ENCODE data around the gene PRDM11. TPM values are rescaled to one million over a fixed set of nuclear protein-coding genes. Genes with fewer than 3 reads are reported as not detected.

PRDM11 gene
- total and polyA plus RNA-seq, 4 donors, result 3.7 to 35.1 (median 14.1) TPM

DNA sequence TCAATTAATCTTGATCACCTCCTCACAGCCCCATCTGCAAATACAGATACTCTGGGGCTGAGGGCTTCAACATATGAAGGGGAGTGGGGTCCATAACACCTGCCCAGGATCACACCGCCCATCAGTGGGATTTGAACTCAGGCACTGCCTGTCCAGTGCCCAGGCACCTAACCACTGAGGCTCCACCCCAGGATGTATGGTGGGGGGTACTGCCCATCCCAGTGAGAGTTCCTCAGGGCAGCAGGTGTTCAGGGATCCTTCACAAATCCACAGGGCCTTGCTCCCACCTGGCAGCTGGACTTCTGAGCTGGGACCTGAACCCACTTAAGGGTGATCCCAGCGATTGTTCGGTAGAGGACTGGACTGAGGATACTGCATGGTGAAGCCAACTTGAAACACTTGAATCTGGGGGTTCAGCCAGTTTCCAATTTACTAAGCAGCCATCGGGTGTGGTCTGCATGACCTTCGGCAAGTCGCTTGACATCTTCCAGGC is 33.3 kb downstream of the PRDM11 start:
- H3K27me3 ChIP-seq (ENCODE audit: control insufficient read depth in 3 of 3, insufficient read depth in 3 of 3, low read length in 2 of 3), result no peaks in the 10 kb centered on the region
- DNase-seq (no peak), ATAC-seq (ENCODE audit: insufficient read depth, low FRiP score) (no peak)
- peaks cover 2 to 16% (median 10%) of the 10 kb centered on the region in 4 donors for H3K36me3 ChIP-seq (ENCODE audit: control insufficient read depth in 4 of 4, insufficient read depth in 4 of 4, low read length in 4 of 4)
- H3K9ac ChIP-seq (ENCODE audit: insufficient read depth in 1 of 2, low read length in 2 of 2), result peak overlapping the region in 1 of 2 donors; percentile 27
- TF ChIP-seq, protein P1, sequence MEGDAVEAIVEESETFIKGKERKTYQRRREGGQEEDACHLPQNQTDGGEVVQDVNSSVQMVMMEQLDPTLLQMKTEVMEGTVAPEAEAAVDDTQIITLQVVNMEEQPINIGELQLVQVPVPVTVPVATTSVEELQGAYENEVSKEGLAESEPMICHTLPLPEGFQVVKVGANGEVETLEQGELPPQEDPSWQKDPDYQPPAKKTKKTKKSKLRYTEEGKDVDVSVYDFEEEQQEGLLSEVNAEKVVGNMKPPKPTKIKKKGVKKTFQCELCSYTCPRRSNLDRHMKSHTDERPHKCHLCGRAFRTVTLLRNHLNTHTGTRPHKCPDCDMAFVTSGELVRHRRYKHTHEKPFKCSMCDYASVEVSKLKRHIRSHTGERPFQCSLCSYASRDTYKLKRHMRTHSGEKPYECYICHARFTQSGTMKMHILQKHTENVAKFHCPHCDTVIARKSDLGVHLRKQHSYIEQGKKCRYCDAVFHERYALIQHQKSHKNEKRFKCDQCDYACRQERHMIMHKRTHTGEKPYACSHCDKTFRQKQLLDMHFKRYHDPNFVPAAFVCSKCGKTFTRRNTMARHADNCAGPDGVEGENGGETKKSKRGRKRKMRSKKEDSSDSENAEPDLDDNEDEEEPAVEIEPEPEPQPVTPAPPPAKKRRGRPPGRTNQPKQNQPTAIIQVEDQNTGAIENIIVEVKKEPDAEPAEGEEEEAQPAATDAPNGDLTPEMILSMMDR (IDR thresholded peaks at IDR 0.05; ENCODE audit: control extremely low read depth, extremely low read depth), result no peak
- peak overlapping the region; percentile 88 to 95 for H3K27ac ChIP-seq (ENCODE audit: low read depth in 1 of 2, low read length in 1 of 2)
- peak overlapping the region; percentile 40 for H3K4me3 ChIP-seq
- no peaks in the 10 kb centered on the region for H3K9me3 ChIP-seq (ENCODE audit: control insufficient read depth in 4 of 4, insufficient read depth in 3 of 4, low read length in 3 of 4)
- peaks cover 0 to 35% (median 2%) of the 10 kb centered on the region in 5 donors for H3K4me1 ChIP-seq (ENCODE audit: control insufficient read depth in 5 of 5, insufficient read depth in 5 of 5, low read length in 5 of 5)
- 42 to 50% methylated on average over 6 of the region's 6 CpGs for WGBS, 2 donors

DNA sequence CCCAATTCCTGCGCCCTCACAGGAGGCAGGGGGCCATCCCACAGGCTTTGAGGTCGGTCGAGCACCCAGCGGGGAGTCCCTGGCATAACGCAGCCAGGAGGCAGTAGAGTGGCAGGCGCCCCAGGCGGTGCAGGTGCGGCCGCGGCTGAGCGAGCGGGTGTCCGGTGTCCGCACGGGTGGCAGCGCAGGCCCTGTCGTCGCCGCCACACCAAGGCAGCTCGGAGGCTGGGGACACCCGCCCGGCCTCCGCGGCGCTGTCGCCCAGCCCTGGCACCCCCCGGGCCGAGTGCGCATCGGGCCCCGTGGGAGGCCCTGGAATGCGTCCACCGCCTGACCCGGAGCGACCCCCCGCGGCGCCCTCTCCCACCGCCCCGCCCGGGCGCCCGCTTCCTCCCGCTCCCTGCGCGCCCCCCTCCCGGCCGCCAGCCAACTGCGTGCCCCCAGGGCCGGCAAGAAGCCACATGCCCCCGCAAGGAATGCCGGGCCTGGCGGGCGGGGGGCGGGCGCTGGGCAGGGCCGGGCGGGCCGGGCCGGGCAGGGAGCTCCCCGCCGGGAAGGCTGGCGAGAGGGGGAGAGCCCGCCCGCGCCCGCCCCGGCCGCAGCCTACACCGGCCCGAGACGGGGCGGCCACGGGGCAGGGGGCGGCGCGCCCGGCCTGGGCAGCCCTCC is 33.9 kb downstream of the PRDM11 start:
- TF ChIP-seq, protein P1 (IDR thresholded peaks at IDR 0.05; ENCODE audit: control extremely low read depth, extremely low read depth), result peak; percentile 2
- peak; percentile 75 for ATAC-seq (ENCODE audit: insufficient read depth, low FRiP score)
- Histone ChIP-seq H3K27ac (ENCODE audit: low read depth in 1 of 2, low read length in 1 of 2) (peak overlapping the region; percentile 91 to 95), H3K9me3 (ENCODE audit: control insufficient read depth in 4 of 4, insufficient read depth in 3 of 4, low read length in 3 of 4) (no peaks in the 10 kb centered on the region), H3K36me3 (ENCODE audit: control insufficient read depth in 4 of 4, insufficient read depth in 4 of 4, low read length in 4 of 4) (peaks cover 2 to 17% (median 10%) of the 10 kb centered on the region in 4 donors), H3K9ac (ENCODE audit: insufficient read depth in 1 of 2, low read length in 2 of 2) (no peak overlapping the region), H3K27me3 (ENCODE audit: control insufficient read depth in 3 of 3, insufficient read depth in 3 of 3, low read length in 2 of 3) (no peaks in the 10 kb centered on the region), H3K4me3 (peak overlapping the region; percentile 55), H3K4me1 (ENCODE audit: control insufficient read depth in 5 of 5, insufficient read depth in 5 of 5, low read length in 5 of 5) (peaks cover 0 to 38% (median 2%) of the 10 kb centered on the region in 5 donors)
- DNase-seq, result peak in 1 of 3 donors; percentile 74
- 2 to 3% methylated on average over 38 to 78 of the region's 78 CpGs for WGBS, 2 donors

DNA sequence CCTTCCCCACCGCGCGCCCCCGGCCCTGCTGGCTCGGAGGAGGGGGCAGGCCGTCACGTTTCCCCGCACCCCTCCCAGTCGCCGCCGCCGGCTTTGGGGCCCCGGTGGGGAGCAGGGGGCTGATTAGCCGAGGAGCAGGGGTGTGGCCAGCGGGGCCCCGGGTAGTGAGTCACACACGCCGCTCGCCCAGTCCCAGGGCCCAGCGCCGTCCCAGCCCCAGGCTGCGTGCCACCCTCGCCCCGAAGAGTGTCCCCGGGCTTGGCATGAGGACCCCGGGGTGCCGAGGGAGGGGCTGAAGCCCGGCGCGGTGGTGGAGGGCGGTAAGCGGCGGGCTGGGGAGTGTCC is 34.4 kb downstream of the PRDM11 start:
- Histone ChIP-seq H3K4me3 (peak overlapping the region; percentile 55), H3K9me3 (ENCODE audit: control insufficient read depth in 4 of 4, insufficient read depth in 3 of 4, low read length in 3 of 4) (no peaks in the 10 kb centered on the region), H3K36me3 (ENCODE audit: control insufficient read depth in 4 of 4, insufficient read depth in 4 of 4, low read length in 4 of 4) (peaks cover 2 to 22% (median 11%) of the 10 kb centered on the region in 4 donors), H3K27ac (ENCODE audit: low read depth in 1 of 2, low read length in 1 of 2) (peak overlapping the region; percentile 91 to 95), H3K9ac (ENCODE audit: insufficient read depth in 1 of 2, low read length in 2 of 2) (peak overlapping the region in 1 of 2 donors; percentile 14), H3K4me1 (ENCODE audit: control insufficient read depth in 5 of 5, insufficient read depth in 5 of 5, low read length in 5 of 5) (peaks cover 0 to 38% (median 2%) of the 10 kb centered on the region in 5 donors), H3K27me3 (ENCODE audit: control insufficient read depth in 3 of 3, insufficient read depth in 3 of 3, low read length in 2 of 3) (no peaks in the 10 kb centered on the region)
- TF ChIP-seq, protein P1 (IDR thresholded peaks at IDR 0.05; ENCODE audit: control extremely low read depth, extremely low read depth), result no peak
- peak; percentile 79 to 85 (median 82) for DNase-seq
- peak; percentile 78 for ATAC-seq (ENCODE audit: insufficient read depth, low FRiP score)
- 0 to 2% methylated on average over 19 to 33 of the region's 33 CpGs for WGBS, 2 donors
